HepG2 (cell line): Measurements from ENCODE around the gene PARD3. TPM values are rescaled to one million over a fixed set of nuclear protein-coding genes. Genes with fewer than 3 reads are reported as not detected.
A peak's percentile ranks its signal among the peaks of the same experiment; 100 is the strongest.

Source experiments
- CBFB ChIP-seq: sonication (generic); formaldehyde crosslinking; IDR thresholded peaks from 2 replicates; pipeline ENCODE4 v1.4.0; 2020; ENCODE audit warnings: missing genetic modification reagents
- EHMT2 ChIP-seq: fragments of 200-600 bp; sonication (generic); IDR thresholded peaks from 2 replicates; pipeline ENCODE4 v1.7.0; 2017; ENCODE audit warnings: antibody characterized with exemption, low read depth, low read length, borderline replicate concordance
- ERF ChIP-seq: IDR thresholded peaks from 2 replicates; pipeline ENCODE4 v1.6.1; 2018; ENCODE audit warnings: missing biosample characterization, missing genetic modification reagents
- HES4 ChIP-seq: sonication (generic); formaldehyde crosslinking; IDR thresholded peaks from 2 replicates; pipeline ENCODE4 v1.9.0; 2021; ENCODE audit warnings: mild to moderate bottlenecking, missing genetic modification reagents, borderline replicate concordance
- IKZF5 ChIP-seq: IDR thresholded peaks from 2 replicates; pipeline ENCODE4 v1.6.1; 2018; ENCODE audit warnings: missing genetic modification reagents, mild to moderate bottlenecking, missing compliant biosample characterization
- KAT2B ChIP-seq: fragments of 150-350 bp; IDR thresholded peaks from 2 replicates; pipeline ENCODE4 v1.6.1; 2014; ENCODE audit warnings: low read depth, low read length, borderline replicate concordance
- MTERF4 ChIP-seq: sonication (generic); formaldehyde crosslinking; IDR thresholded peaks from 2 replicates; pipeline ENCODE4 v1.8.0; 2023; ENCODE audit warnings: mild to moderate bottlenecking, missing genetic modification reagents
- NRL ChIP-seq: sonication (generic); formaldehyde crosslinking; IDR thresholded peaks from 2 replicates; pipeline ENCODE4 v1.5.0; 2020; ENCODE audit warnings: missing genetic modification reagents, mild to moderate bottlenecking, moderate library complexity, borderline replicate concordance
- PHF20 ChIP-seq: sonication (generic); formaldehyde crosslinking; IDR thresholded peaks from 2 replicates; pipeline ENCODE4 v1.5.0; 2020; ENCODE audit warnings: mild to moderate bottlenecking, missing genetic modification reagents
- POLR2A ChIP-seq, 2 experiments: IDR thresholded peaks; 2 replicates each; pipeline ENCODE4 v1.6.1; 2011; ENCODE audit warnings: low read depth in 2 of 2, low read length in 2 of 2, mild to moderate bottlenecking in 1 of 2, moderate library complexity in 1 of 2; ENCODE audit not compliant: insufficient read depth in 1 of 2
- RBM39 ChIP-seq: fragments of 200-400 bp; formaldehyde crosslinking; IDR thresholded peaks from one replicate; pipeline ENCODE4 v1.6.1; 2018; ENCODE audit warnings: antibody characterized with exemption, mild to moderate bottlenecking, low read depth, low read length; ENCODE audit not compliant: poor library complexity, severe bottlenecking
- REPIN1 ChIP-seq: sonication (generic); formaldehyde crosslinking; IDR thresholded peaks from 2 replicates; pipeline ENCODE4 v1.8.0; 2022; ENCODE audit warnings: missing genetic modification reagents, low read depth, mild to moderate bottlenecking, borderline replicate concordance
- SOX13 ChIP-seq, 3 experiments: fragments of 450-650 bp in 1 of 3; sonication (generic) in 1 of 3; formaldehyde crosslinking in 1 of 3; IDR thresholded peaks in 2 of 3; conservative IDR thresholded peaks in 1 of 3; 2 replicates each; pipeline versions ENCODE4 v1.5.0 to v1.6.1; 2016 to 2020; ENCODE audit warnings: antibody characterized with exemption in 1 of 3, mild to moderate bottlenecking in 1 of 3, missing compliant biosample characterization in 1 of 3, missing genetic modification reagents in 1 of 3, moderate library complexity in 1 of 3
- SOX6 ChIP-seq, 2 experiments: fragments of 450-650 bp in 1 of 2; sonication (generic) in 1 of 2; formaldehyde crosslinking in 1 of 2; IDR thresholded peaks; 2 replicates each; pipeline versions ENCODE4 v1.4.0 to v1.6.1; 2017 to 2020; ENCODE audit warnings: antibody characterized with exemption in 1 of 2, mild to moderate bottlenecking in 1 of 2, missing genetic modification reagents in 1 of 2
- SP2 ChIP-seq: sonication (generic); formaldehyde crosslinking; IDR thresholded peaks from 2 replicates; pipeline ENCODE4 v1.5.1; 2020; ENCODE audit warnings: mild to moderate bottlenecking, missing genetic modification reagents
- TBX3 ChIP-seq: fragments of 450-650 bp; IDR thresholded peaks from 2 replicates; pipeline ENCODE4 v1.6.1; 2017; ENCODE audit warnings: antibody characterized with exemption, mild to moderate bottlenecking, inconsistent platforms, borderline replicate concordance
- THAP7 ChIP-seq: sonication (generic); formaldehyde crosslinking; IDR thresholded peaks from 2 replicates; pipeline ENCODE4 v1.8.1; 2023; ENCODE audit warnings: mild to moderate bottlenecking, missing genetic modification reagents
- ZNF34 ChIP-seq: sonication (generic); formaldehyde crosslinking; IDR thresholded peaks from 2 replicates; pipeline ENCODE4 v1.4.0; 2020; ENCODE audit warnings: mild to moderate bottlenecking, missing genetic modification reagents, borderline replicate concordance
- ZNF691 ChIP-seq: sonication (generic); formaldehyde crosslinking; IDR thresholded peaks from 2 replicates; pipeline ENCODE4 v1.4.0; 2020; ENCODE audit warnings: missing genetic modification reagents, low read depth, mild to moderate bottlenecking, borderline replicate concordance
- polyA plus RNA-seq, 8 experiments: library from polyadenylated mRNA; depleted of rRNA in 3 of 8; stranded (reverse) in 7 of 8; unstranded in 1 of 8; fragments of >200 nt; fragmentation: Illumina TruSeq in 4 of 8; extraction: Trizol in 4 of 8; gene quantifications; 2 replicates each; pipeline versions ENCODE4 v1.2.1 to v1.2.3, GENCODE V29; 2011 to 2016; ENCODE audit warnings: low read depth in 4 of 8, missing spikeins in 1 of 8, mixed read lengths in 1 of 8; ENCODE audit not compliant: insufficient read depth in 1 of 8
- total RNA-seq, 5 experiments: library from RNA; depleted of rRNA; stranded (reverse); fragments of >200 nt; fragmentation: Illumina TruSeq; extraction: Trizol; gene quantifications; 2 replicates each; pipeline ENCODE4 v1.2.3, GENCODE V29; 2016; ENCODE audit warnings: low read depth in 1 of 5
- TF ChIP-seq, protein P1 (sequence below): sonication (generic); formaldehyde crosslinking; IDR thresholded peaks from 2 replicates; pipeline ENCODE4 v1.4.0; 2020; ENCODE audit warnings: missing genetic modification reagents

PARD3 gene
- total and polyA plus RNA-seq, 2 of the 13 experiments (the other 11 are each of a cell fraction or from before 2014, with no cell fraction given), result 40.9 to 60.0 TPM

- TF ChIP-seq IKZF5 (peak; percentile 95), EHMT2 (peak; percentile 90; the same call in 1 of the 2 replicates), TBX3 (peak; percentile 87), KAT2B (peak; percentile 98), SOX13 (IDR thresholded peaks at IDR 0.05) (peak; percentile 97), SOX13 (CRISPR knock-in tag; conservative IDR thresholded peaks at IDR 0.05 in 1 of 2, IDR thresholded peaks at IDR 0.05 in 1 of 2) (peak in 1 of 2 experiments; percentile 99; a peak in 2 of 4 replicates), CBFB (CRISPR knock-in tag) (0 out of 2 replicates have a peak, but pooled peaks have one; percentile 46), MTERF4 (CRISPR knock-in tag) (no peak), REPIN1 (CRISPR knock-in tag) (peak; percentile 49; the same call in 1 of the 2 replicates), POLR2A (IDR thresholded peaks at IDR 0.05; ENCODE audit: insufficient read depth in 1 of 2, low read depth in 2 of 2, low read length in 2 of 2) (no peak), THAP7 (CRISPR knock-in tag) (no peak), RBM39 (no peak), NRL (no peak), HES4 (CRISPR knock-in tag) (no peak), SOX6 (IDR thresholded peaks at IDR 0.05) (no peak), SOX6 (CRISPR knock-in tag; IDR thresholded peaks at IDR 0.05) (peak; percentile 100), ZNF691 (CRISPR knock-in tag) (peak; percentile 44; the same call in 1 of the 2 replicates), ERF (CRISPR knock-in tag) (peak; percentile 85), PHF20 (no peak), SP2 (CRISPR knock-in tag) (no peak), ZNF34 (CRISPR knock-in tag) (0 out of 2 replicates have a peak, but pooled peaks have one; percentile 41)
- TF ChIP-seq, protein P1, sequence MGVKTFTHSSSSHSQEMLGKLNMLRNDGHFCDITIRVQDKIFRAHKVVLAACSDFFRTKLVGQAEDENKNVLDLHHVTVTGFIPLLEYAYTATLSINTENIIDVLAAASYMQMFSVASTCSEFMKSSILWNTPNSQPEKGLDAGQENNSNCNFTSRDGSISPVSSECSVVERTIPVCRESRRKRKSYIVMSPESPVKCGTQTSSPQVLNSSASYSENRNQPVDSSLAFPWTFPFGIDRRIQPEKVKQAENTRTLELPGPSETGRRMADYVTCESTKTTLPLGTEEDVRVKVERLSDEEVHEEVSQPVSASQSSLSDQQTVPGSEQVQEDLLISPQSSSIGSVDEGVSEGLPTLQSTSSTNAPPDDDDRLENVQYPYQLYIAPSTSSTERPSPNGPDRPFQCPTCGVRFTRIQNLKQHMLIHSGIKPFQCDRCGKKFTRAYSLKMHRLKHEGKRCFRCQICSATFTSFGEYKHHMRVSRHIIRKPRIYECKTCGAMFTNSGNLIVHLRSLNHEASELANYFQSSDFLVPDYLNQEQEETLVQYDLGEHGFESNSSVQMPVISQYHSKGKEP (CRISPR knock-in tag), result no peak
Observed at GRCh38 chr10:34121125-34121753, 693.9 kb downstream of the PARD3 start (continued).
